OCI-LY7 (cell line): ENCODE measurements around the gene MRTFB. TPM values are rescaled to one million over a fixed set of nuclear protein-coding genes. Genes with fewer than 3 reads are reported as not detected.
A peak's percentile ranks its signal among the peaks of the same experiment; 100 is the strongest.

Experiments
- BruUV-seq: library from RNA; stranded (reverse); fragments of 400-500 nt; replicated peaks from 2 replicates; lab custom pipeline; 2021; lab: Mats Ljungman, UMichigan
- CTCF ChIA-PET: fragments of 300-600 bp; sonication (Branson Sonifier 250); formaldehyde crosslinking; loops from one replicate; lab custom pipeline; 2022; ENCODE audit warnings: antibody characterized with exemption; ENCODE audit not compliant: unreplicated experiment; lab: Charles Lee
- POLR2A ChIA-PET: fragments of 300-600 bp; sonication (Branson Sonifier 250); formaldehyde crosslinking; loops from one replicate; lab custom pipeline; 2022; ENCODE audit warnings: antibody characterized with exemption; lab: Charles Lee
- DNase-seq: peaks from one replicate; pipeline ENCODE4 v3.0.0-alpha.2; 2015; ENCODE audit warnings: low spot score
- H2AFZ ChIP-seq: fragments of 200-600 bp; sonication (generic), shearing (Covaris generic); 2 replicates; pipeline ENCODE4 v1.6.1; 2014; ENCODE audit warnings: mild to moderate bottlenecking, antibody characterized with exemption, low read length, moderate library complexity
- H3K27ac ChIP-seq: fragments of 200-600 bp; sonication (generic); 2 replicates; pipeline ENCODE4 v1.5.1; 2014; ENCODE audit warnings: mixed run types, low read depth, mild to moderate bottlenecking, moderate library complexity, low read length, inconsistent platforms; ENCODE audit not compliant: poor library complexity, severe bottlenecking
- H3K36me3 ChIP-seq: fragments of 200-600 bp; sonication (generic); 2 replicates; pipeline ENCODE4 v1.6.1; 2014; ENCODE audit warnings: mild to moderate bottlenecking, antibody characterized with exemption, low read length, moderate library complexity, mixed read lengths; ENCODE audit not compliant: insufficient read depth
- H3K4me1 ChIP-seq: fragments of 200-600 bp; sonication (generic); 2 replicates; pipeline ENCODE4 v1.5.1; 2014; ENCODE audit warnings: mild to moderate bottlenecking, low read length; ENCODE audit not compliant: insufficient read depth, poor library complexity, severe bottlenecking
- H3K4me2 ChIP-seq: fragments of 200-600 bp; sonication (generic); 2 replicates; pipeline ENCODE4 v1.6.1; 2014; ENCODE audit warnings: mild to moderate bottlenecking, low read length
- H3K4me3 ChIP-seq: fragments of 200-600 bp; sonication (generic); 2 replicates; pipeline ENCODE4 v1.5.1; 2014; ENCODE audit warnings: mild to moderate bottlenecking, low read depth, low read length; ENCODE audit not compliant: poor library complexity, severe bottlenecking
- H3K79me2 ChIP-seq: fragments of 200-600 bp; sonication (generic); 2 replicates; pipeline ENCODE4 v1.6.1; 2016; ENCODE audit warnings: low read depth, mild to moderate bottlenecking, low read length, moderate library complexity, mixed read lengths; ENCODE audit not compliant: insufficient read depth
- H3K9me2 ChIP-seq: fragments of 200-600 bp; sonication (generic); 2 replicates; pipeline ENCODE4 v1.6.1; 2016; ENCODE audit warnings: mild to moderate bottlenecking, low read length, mixed read lengths; ENCODE audit not compliant: insufficient read depth
- H3K9me3 ChIP-seq: fragments of 200-600 bp; sonication (generic); 2 replicates; pipeline ENCODE4 v1.6.1; 2014; ENCODE audit warnings: mild to moderate bottlenecking, mixed run types, low read length, mixed read lengths
- H4K20me1 ChIP-seq: fragments of 200-600 bp; sonication (generic); 2 replicates; pipeline ENCODE4 v1.6.1; 2014; ENCODE audit warnings: mild to moderate bottlenecking, antibody characterized with exemption, low read length, moderate library complexity, mixed read lengths; ENCODE audit not compliant: insufficient read depth
- CTCF ChIP-seq: fragments of 200-600 bp; sonication (generic); conservative IDR thresholded peaks from 2 replicates; pipeline ENCODE4 v1.5.1; 2014; ENCODE audit warnings: mild to moderate bottlenecking, antibody characterized with exemption, low read length, moderate library complexity, mixed read lengths
- EZH2phosphoT487 ChIP-seq: fragments of 200-600 bp; sonication (generic); IDR thresholded peaks from 2 replicates; pipeline ENCODE4 v1.6.1; 2018; ENCODE audit warnings: low read depth, borderline replicate concordance, mild to moderate bottlenecking, mixed run types, antibody characterized with exemption, low read length, moderate library complexity, mixed read lengths
- intact Hi-C: fragments of 100-400 bp; cut with micrococcal nuclease; formaldehyde crosslinking; loops from one replicate; pipeline ENCODE4 v1.10.0; 2022; ENCODE audit not compliant: unreplicated experiment
- total RNA-seq, 2 experiments: library from RNA; depleted of rRNA in 1 of 2; stranded (reverse); fragments of >200 nt in 1 of 2; shearing (Covaris generic) in 1 of 2; gene quantifications; 2 replicates each; pipeline ENCODE4 v1.2.3, GENCODE V29; 2014 to 2022

Gene MRTFB
- total RNA-seq, 2 experiments from 2014 or later: 8.5 to 21.4 TPM

GRCh38 chr16:14071576-14072271 lies 605 bp downstream of the MRTFB start:
- peak overlapping the region; percentile 99 for H3K4me3 ChIP-seq
- no peak overlapping the region for H3K27ac ChIP-seq
- H4K20me1 ChIP-seq: no peaks in the 10 kb centered on the region
- POLR2A ChIA-PET: no interaction called here
- intact Hi-C loops: no loop called here
- no peaks in the 10 kb centered on the region for H3K36me3 ChIP-seq
- BruUV-seq: no TSS peak
- H3K79me2 ChIP-seq: no peaks in the 10 kb centered on the region
- CTCF ChIA-PET: interaction anchor here (0.6 kb wide), 1 partner anchor 10 kb away, joined by 3 read pairs; no protein-coding TSS in a partner anchor
- no peak for TF ChIP-seq EZH2phosphoT487
- no peaks in the 10 kb centered on the region for H3K9me3 ChIP-seq
- peaks cover 12% of the 10 kb centered on the region for H3K4me1 ChIP-seq
- H2AFZ ChIP-seq: peak overlapping the region; percentile 95
- H3K9me2 ChIP-seq: no peaks in the 10 kb centered on the region
- peak overlapping the region; percentile 99 for H3K4me2 ChIP-seq
- peak; percentile 45 for DNase-seq

- Histone ChIP-seq H3K4me1 (peaks cover 12% of the 10 kb centered on the region), H3K9me2 (no peaks in the 10 kb centered on the region), H3K36me3 (no peaks in the 10 kb centered on the region), H3K27ac (no peak overlapping the region), H3K9me3 (no peaks in the 10 kb centered on the region), H4K20me1 (no peaks in the 10 kb centered on the region), H3K4me2 (peak overlapping the region; percentile 99), H2AFZ (no peak overlapping the region), H3K4me3 (peak overlapping the region; percentile 99), H3K79me2 (no peaks in the 10 kb centered on the region)
- intact Hi-C loops: no loop called here
- no peak for TF ChIP-seq CTCF
- TF ChIP-seq EZH2phosphoT487: no peak
- no TSS peak for BruUV-seq
- DNase-seq: no peak
- ChIA-PET POLR2A (interaction anchor here (0.5 to 0.8 kb wide), 2 partner anchors 24 to 75 kb away, joined by 3 to 8 read pairs; no protein-coding TSS in a partner anchor), CTCF (interaction anchor here (0.6 kb wide), 1 partner anchor 9 kb away, joined by 3 read pairs; no protein-coding TSS in a partner anchor)
These were observed 1.2 kb downstream of the MRTFB start for GRCh38 chr16:14072360-14072759.

- Histone ChIP-seq H3K27ac (no peak overlapping the region), H4K20me1 (no peaks in the 10 kb centered on the region), H3K4me1 (peaks cover 12% of the 10 kb centered on the region), H3K79me2 (no peaks in the 10 kb centered on the region), H3K36me3 (no peaks in the 10 kb centered on the region), H3K4me3 (no peak overlapping the region), H3K9me2 (no peaks in the 10 kb centered on the region), H3K4me2 (no peak overlapping the region), H3K9me3 (no peaks in the 10 kb centered on the region), H2AFZ (no peak overlapping the region)
- intact Hi-C loops: no loop called here
- ChIA-PET POLR2A (no interaction called here), CTCF (no interaction called here)
- no peak for DNase-seq
- TF ChIP-seq EZH2phosphoT487 (no peak), CTCF (no peak)
- BruUV-seq: no TSS peak
These were observed 3.4 kb downstream of the MRTFB start for GRCh38 chr16:14074544-14074943.
